K562 (cell line): ENCODE measurements around the gene CFAP20DC. TPM values are rescaled to one million over a fixed set of nuclear protein-coding genes. Genes with fewer than 3 reads are reported as not detected.
A peak's percentile ranks its signal among the peaks of the same experiment; 100 is the strongest.

Experiments
- AFF4 ChIP-seq: sonication (generic); formaldehyde crosslinking; IDR thresholded peaks from 2 replicates; pipeline ENCODE4 v1.8.0; 2023; ENCODE audit warnings: mild to moderate bottlenecking, missing genetic modification reagents
- ARHGAP35 ChIP-seq: fragments of 450-650 bp; IDR thresholded peaks from 2 replicates; pipeline ENCODE4 v1.6.1; 2018; ENCODE audit not compliant: partially characterized antibody
- C11orf30 ChIP-seq: fragments of 450-650 bp; IDR thresholded peaks from 2 replicates; pipeline ENCODE4 v1.6.1; 2016; ENCODE audit warnings: low read depth, mild to moderate bottlenecking
- CC2D1A ChIP-seq: fragments of 450-650 bp; IDR thresholded peaks from 2 replicates; pipeline ENCODE4 v1.6.1; 2017; ENCODE audit warnings: mild to moderate bottlenecking
- DNMT1 ChIP-seq: fragments of 450-650 bp; IDR thresholded peaks from 2 replicates; pipeline ENCODE4 v1.6.1; 2016; ENCODE audit warnings: antibody characterized with exemption, mild to moderate bottlenecking
- ESRRB ChIP-seq: fragments of 250-450 bp; sonication (Bioruptor Pico); IDR thresholded peaks from 2 replicates; pipeline ENCODE4 v1.5.0; 2020; ENCODE audit warnings: mild to moderate bottlenecking, moderate library complexity, borderline replicate concordance
- GABPB1 ChIP-seq: sonication (generic); formaldehyde crosslinking; IDR thresholded peaks from 2 replicates; pipeline ENCODE4 v1.8.0; 2022; ENCODE audit warnings: mild to moderate bottlenecking, missing genetic modification reagents
- HDAC1 ChIP-seq, 2 experiments: fragments of 450-650 bp; IDR thresholded peaks; 2 replicates each; pipeline ENCODE4 v1.6.1; 2016 to 2017; ENCODE audit warnings: inconsistent platforms in 1 of 2, mild to moderate bottlenecking in 1 of 2, moderate library complexity in 1 of 2
- HDAC3 ChIP-seq: fragments of 450-650 bp; IDR thresholded peaks from 2 replicates; pipeline ENCODE4 v1.6.1; 2018; ENCODE audit warnings: borderline replicate concordance, mild to moderate bottlenecking, moderate library complexity; ENCODE audit not compliant: partially characterized antibody
- HEY1 ChIP-seq: fragments of 250-450 bp; sonication (Bioruptor Pico); IDR thresholded peaks from 2 replicates; pipeline ENCODE4 v1.5.0; 2020; ENCODE audit warnings: mild to moderate bottlenecking, moderate library complexity, borderline replicate concordance
- OTX1 ChIP-seq: fragments of 450-650 bp; formaldehyde crosslinking; IDR thresholded peaks from 2 replicates; pipeline ENCODE4 v1.4.0; 2022; ENCODE audit warnings: mild to moderate bottlenecking
- SMAD4 ChIP-seq: fragments of 250-450 bp; sonication (Bioruptor Pico); conservative IDR thresholded peaks from 2 replicates; pipeline ENCODE4 v1.8.0; 2021; ENCODE audit warnings: inconsistent platforms, mild to moderate bottlenecking, moderate library complexity
- SMARCA4 ChIP-seq: fragments of 450-650 bp; IDR thresholded peaks from 2 replicates; pipeline ENCODE4 v1.6.1; 2016
- SMC3 ChIP-seq: conservative IDR thresholded peaks from 2 replicates; pipeline ENCODE4 v1.6.1; 2011; ENCODE audit warnings: low read depth, low read length, improper control_type of control experiment; ENCODE audit not compliant: insufficient read depth
- SRSF9 ChIP-seq: fragments of 200-400 bp; formaldehyde crosslinking; IDR thresholded peaks from 2 replicates; pipeline ENCODE4 v1.6.1; 2017; ENCODE audit warnings: low read depth, low read length, borderline replicate concordance
- TCF7L2 ChIP-seq: fragments of 150-350 bp; IDR thresholded peaks from 2 replicates; pipeline ENCODE4 v1.6.1; 2016; ENCODE audit warnings: low read depth, mild to moderate bottlenecking, low read length, moderate library complexity
- ZNF217 ChIP-seq: sonication (generic); formaldehyde crosslinking; IDR thresholded peaks from 2 replicates; pipeline ENCODE4 v1.8.0; 2022; ENCODE audit warnings: mild to moderate bottlenecking, missing genetic modification reagents
- polyA plus RNA-seq, 8 experiments: library from polyadenylated mRNA; depleted of rRNA in 4 of 8; stranded (reverse) in 5 of 8; unstranded in 3 of 8; fragments of >200 nt; fragmentation: Nextera tagmentation in 2 of 8; fragmentation: Illumina TruSeq in 1 of 8; extraction: Ambion mirVana in 2 of 8; extraction: Trizol in 1 of 8; gene quantifications; 2 replicates each; pipeline versions ENCODE4 v1.2.1 to v1.2.3, GENCODE V29; 2011 to 2014; ENCODE audit warnings: inconsistent platforms in 1 of 8, missing spikeins in 1 of 8
- total RNA-seq, 7 experiments: library from RNA; depleted of rRNA in 6 of 7; stranded (reverse); fragments of >200 nt in 6 of 7; fragmentation: Illumina TruSeq in 2 of 7; extraction: Trizol in 2 of 7; gene quantifications; 2 replicates each; pipeline versions ENCODE4 v1.2.1 to v1.2.3, GENCODE V29; 2011 to 2021; ENCODE audit warnings: low replicate concordance in 1 of 7
- TF ChIP-seq, protein P1 (sequence below), 2 experiments: fragments of 450-650 bp in 1 of 2; sonication (generic) in 1 of 2; formaldehyde crosslinking in 1 of 2; IDR thresholded peaks in 1 of 2; conservative IDR thresholded peaks in 1 of 2; 2 replicates each; pipeline versions ENCODE4 v1.6.1 to v1.8.1; 2016 to 2023; ENCODE audit warnings: mild to moderate bottlenecking in 2 of 2, moderate library complexity in 2 of 2, inconsistent platforms in 1 of 2, missing genetic modification reagents in 1 of 2
- TF ChIP-seq, protein P2 (sequence below): fragments of 450-650 bp; IDR thresholded peaks from 2 replicates; pipeline ENCODE4 v1.6.1; 2018; ENCODE audit not compliant: partially characterized antibody
- TF ChIP-seq, protein P3 (sequence below): fragments of 250-450 bp; sonication (Bioruptor Pico); IDR thresholded peaks from 2 replicates; pipeline ENCODE4 v1.5.0; 2021

The CFAP20DC gene
- total and polyA plus RNA-seq, 9 of the 15 experiments (the other 6 are each of a cell fraction or from before 2014, with no cell fraction given): 1.6 to 5.9 (median 4.6) TPM

DNA sequence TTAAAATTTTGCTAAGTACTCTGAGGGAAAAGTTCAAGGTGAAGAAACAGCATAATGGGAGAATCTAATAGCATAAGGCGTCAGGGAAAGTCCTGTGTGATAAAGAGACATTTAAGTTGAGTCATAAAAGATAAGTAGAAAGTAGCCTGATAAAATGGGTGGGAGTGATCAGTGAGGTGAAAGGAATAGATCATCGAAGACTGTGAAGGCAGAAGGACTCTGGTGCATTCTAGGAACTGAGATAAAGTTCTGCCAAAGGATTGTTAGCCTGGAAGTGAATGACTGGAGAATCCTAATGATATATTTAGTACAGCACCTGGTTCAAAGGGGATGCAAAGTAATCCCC is 149.9 kb downstream of the CFAP20DC start (continued):
- TF ChIP-seq, protein P1, sequence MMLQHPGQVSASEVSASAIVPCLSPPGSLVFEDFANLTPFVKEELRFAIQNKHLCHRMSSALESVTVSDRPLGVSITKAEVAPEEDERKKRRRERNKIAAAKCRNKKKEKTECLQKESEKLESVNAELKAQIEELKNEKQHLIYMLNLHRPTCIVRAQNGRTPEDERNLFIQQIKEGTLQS (IDR thresholded peaks at IDR 0.05): 0 out of 2 replicates have a peak, but pooled peaks have one; percentile 8
- TF ChIP-seq, protein P1 (CRISPR knock-in tag; conservative IDR thresholded peaks at IDR 0.05): no peak
- no peak for TF ChIP-seq HEY1 (CRISPR knock-in tag)
- no peak for TF ChIP-seq SMAD4 (CRISPR knock-in tag)
- no peak for TF ChIP-seq SRSF9
- no peak for TF ChIP-seq ZNF217 (CRISPR knock-in tag)
- peak; percentile 42 for TF ChIP-seq HDAC3
- 0 out of 2 replicates have a peak, but pooled peaks have one; percentile 21 for TF ChIP-seq SMARCA4
- TF ChIP-seq SMC3: no peak
- TF ChIP-seq, protein P2, sequence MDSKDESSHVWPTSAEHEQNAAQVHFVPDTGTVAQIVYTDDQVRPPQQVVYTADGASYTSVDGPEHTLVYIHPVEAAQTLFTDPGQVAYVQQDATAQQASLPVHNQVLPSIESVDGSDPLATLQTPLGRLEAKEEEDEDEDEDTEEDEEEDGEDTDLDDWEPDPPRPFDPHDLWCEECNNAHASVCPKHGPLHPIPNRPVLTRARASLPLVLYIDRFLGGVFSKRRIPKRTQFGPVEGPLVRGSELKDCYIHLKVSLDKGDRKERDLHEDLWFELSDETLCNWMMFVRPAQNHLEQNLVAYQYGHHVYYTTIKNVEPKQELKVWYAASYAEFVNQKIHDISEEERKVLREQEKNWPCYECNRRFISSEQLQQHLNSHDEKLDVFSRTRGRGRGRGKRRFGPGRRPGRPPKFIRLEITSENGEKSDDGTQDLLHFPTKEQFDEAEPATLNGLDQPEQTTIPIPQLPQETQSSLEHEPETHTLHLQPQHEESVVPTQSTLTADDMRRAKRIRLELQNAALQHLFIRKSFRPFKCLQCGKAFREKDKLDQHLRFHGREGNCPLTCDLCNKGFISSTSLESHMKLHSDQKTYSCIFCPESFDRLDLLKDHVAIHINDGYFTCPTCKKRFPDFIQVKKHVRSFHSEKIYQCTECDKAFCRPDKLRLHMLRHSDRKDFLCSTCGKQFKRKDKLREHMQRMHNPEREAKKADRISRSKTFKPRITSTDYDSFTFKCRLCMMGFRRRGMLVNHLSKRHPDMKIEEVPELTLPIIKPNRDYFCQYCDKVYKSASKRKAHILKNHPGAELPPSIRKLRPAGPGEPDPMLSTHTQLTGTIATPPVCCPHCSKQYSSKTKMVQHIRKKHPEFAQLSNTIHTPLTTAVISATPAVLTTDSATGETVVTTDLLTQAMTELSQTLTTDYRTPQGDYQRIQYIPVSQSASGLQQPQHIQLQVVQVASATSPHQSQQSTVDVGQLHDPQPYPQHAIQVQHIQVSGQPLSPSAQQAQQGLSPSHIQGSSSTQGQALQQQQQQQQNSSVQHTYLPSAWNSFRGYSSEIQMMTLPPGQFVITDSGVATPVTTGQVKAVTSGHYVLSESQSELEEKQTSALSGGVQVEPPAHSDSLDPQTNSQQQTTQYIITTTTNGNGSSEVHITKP: no peak
- no peak for TF ChIP-seq DNMT1
- no peak for TF ChIP-seq CC2D1A
- no peak for TF ChIP-seq OTX1 (CRISPR knock-in tag)
- TF ChIP-seq C11orf30: no peak
- TF ChIP-seq ESRRB (CRISPR knock-in tag): no peak
- TF ChIP-seq, protein P3, sequence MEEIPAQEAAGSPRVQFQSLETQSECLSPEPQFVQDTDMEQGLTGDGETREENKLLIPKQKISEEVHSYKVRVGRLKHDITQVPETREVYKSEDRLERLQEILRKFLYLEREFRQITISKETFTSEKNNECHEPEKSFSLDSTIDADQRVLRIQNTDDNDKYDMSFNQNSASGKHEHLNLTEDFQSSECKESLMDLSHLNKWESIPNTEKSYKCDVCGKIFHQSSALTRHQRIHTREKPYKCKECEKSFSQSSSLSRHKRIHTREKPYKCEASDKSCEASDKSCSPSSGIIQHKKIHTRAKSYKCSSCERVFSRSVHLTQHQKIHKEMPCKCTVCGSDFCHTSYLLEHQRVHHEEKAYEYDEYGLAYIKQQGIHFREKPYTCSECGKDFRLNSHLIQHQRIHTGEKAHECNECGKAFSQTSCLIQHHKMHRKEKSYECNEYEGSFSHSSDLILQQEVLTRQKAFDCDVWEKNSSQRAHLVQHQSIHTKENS (CRISPR knock-in tag): no peak
- TF ChIP-seq ARHGAP35: no peak
- TF ChIP-seq HDAC1 (IDR thresholded peaks at IDR 0.05): no peak
- no peak for TF ChIP-seq GABPB1 (CRISPR knock-in tag)
- TF ChIP-seq TCF7L2: no peak
- TF ChIP-seq AFF4 (CRISPR knock-in tag): no peak
